Heart left ventricle (tissue), 16 donors: Measurements from ENCODE around the gene MEX3D. TPM values are rescaled to one million over a fixed set of nuclear protein-coding genes. Genes with fewer than 3 reads are reported as not detected.

Experiments used
- ATAC-seq, 4 donors: fragments of 200-7000 bp; cut with Tn5 transposase; one replicate each; pipeline ENCODE4 v1.9.1; 2020 to 2022; ENCODE audit warnings: moderate library complexity in 4 of 4, mild to moderate bottlenecking in 3 of 4, moderate number of reproducible peaks in 1 of 4
- DNase-seq, 5 donors: peaks; one replicate each; pipeline ENCODE4 v3.0.0-alpha.2; 2020
- H3K27ac ChIP-seq, 12 donors: fragments of 200-600 bp; sonication (generic) in 4 of 12; one replicate each; pipeline versions ENCODE4 v1.5.0 to v1.8.0; 2016 to 2022; ENCODE audit warnings: mild to moderate bottlenecking in 2 of 12
- H3K27me3 ChIP-seq, 9 donors: fragments of 200-600 bp; sonication (generic) in 2 of 9; one replicate each; pipeline versions ENCODE4 v1.5.1 to v1.8.0; 2016 to 2022; ENCODE audit warnings: mild to moderate bottlenecking in 3 of 9
- H3K36me3 ChIP-seq, 9 donors: fragments of 200-600 bp; sonication (generic) in 2 of 9; one replicate each; pipeline versions ENCODE4 v1.5.0 to v1.8.0; 2018 to 2022; ENCODE audit warnings: mild to moderate bottlenecking in 2 of 9
- H3K4me1 ChIP-seq, 12 donors: fragments of 200-600 bp; sonication (generic) in 4 of 12; one replicate each; pipeline versions ENCODE4 v1.5.0 to v1.8.0; 2016 to 2022; ENCODE audit warnings: mild to moderate bottlenecking in 3 of 12
- H3K4me3 ChIP-seq, 12 donors: fragments of 200-600 bp; sonication (generic) in 4 of 12; one replicate each; pipeline versions ENCODE4 v1.5.0 to v1.8.0; 2017 to 2022; ENCODE audit warnings: mild to moderate bottlenecking in 9 of 12, moderate library complexity in 4 of 12
- H3K9me3 ChIP-seq, 12 donors: fragments of 200-600 bp; sonication (generic) in 4 of 12; one replicate each; pipeline versions ENCODE4 v1.5.0 to v1.8.0; 2016 to 2022; ENCODE audit warnings: mild to moderate bottlenecking in 1 of 12
- CTCF ChIP-seq, 12 donors: fragments of 200-600 bp; sonication (generic) in 4 of 12; IDR thresholded peaks; one replicate each; pipeline versions ENCODE4 v1.5.0 to v1.8.0; 2018 to 2022; ENCODE audit warnings: antibody characterized with exemption in 12 of 12, mild to moderate bottlenecking in 5 of 12
- POLR2A ChIP-seq, 2 donors: fragments of 450-650 bp; IDR thresholded peaks; one replicate each; pipeline ENCODE4 v1.6.1; 2017; ENCODE audit warnings: antibody characterized with exemption in 2 of 2, mild to moderate bottlenecking in 2 of 2, moderate library complexity in 2 of 2
- WGBS, 4 donors: extraction: QIAGEN DNeasy Blood & Tissue Kit in 2 of 4; methylation state at CpG; one replicate each; pipeline versions ENCODE4 v1.1.5 to v1.1.7; 2013 to 2018; 5-methylcytosine and 5-hydroxymethylcytosine counted together
- intact Hi-C, 10 donors: fragments of 100-400 bp; cut with DNase I; formaldehyde crosslinking; loops; one replicate each; pipeline versions ENCODE4 v1.11.1 to v1.14.2; 2022
- polyA plus RNA-seq, 2 donors: library from polyadenylated mRNA; stranded (reverse); fragments of 200-250 nt; gene quantifications; one replicate each; pipeline ENCODE4 v1.2.3, GENCODE V29; 2013
- total RNA-seq, 9 donors: library from RNA; depleted of rRNA in 2 of 9; stranded (reverse); fragments of >200 nt in 2 of 9; fragmentation: NEBNext Ultra II Directional in 3 of 9; extraction: Animal tissue kit (Norgen Biotek cat#: 25700) in 3 of 9; gene quantifications; one replicate each; pipeline versions ENCODE4 v1.1.0 to v1.2.4, GENCODE V29; 2016 to 2023
- donor health status: ischemic (EF 13 %, LVEDD 7.1; RV severe dilation, severe dysfunction).
- donor health status: healthy with polysubstance abuse.
- donor health status: DM: no; HTN: yes; CAD: no.
- donor health status: DM: no; HTN: no; CAD: no.
- donor health status: ischemic (EF 25% LVEDD 6.9; RV normal size, moderate dysfunction).
- donor health status: ischemic (EF 25% LVEDD 5.7; RV mildly dilated, moderate dysfunction).
- donor health status: healthy.
- donor health status: DM: yes; HTN: yes; CAD: no.
- donor health status: ischemic (EF 35%, LVEDD 5.7; RV mildly dilated, moderate dysfunction).
- donor health status: nonischemic (EF 11% LVEDD 7.7; RV severe dilation, severe dysfunction).
- donor health status: DM: yes; HTN: yes; CAD: no.
- donor health status: PGD.
- donor health status: ischemic (EF 29% LVEDD 5.4; RV normal size, mild dysfunction).
- donor health status: nonischemic (EF 23%, LVEDD 6.1; RV moderate dilation, normal function).

The MEX3D gene
- total and polyA plus RNA-seq, 11 donors, result 1.9 to 18.6 (median 8.0) TPM

GRCh38 chr19:1561236-1561842 lies 6.8 kb downstream of the MEX3D start:
- peaks cover 0 to 5% (median 0%) of the 10 kb centered on the region in 9 donors for H3K36me3 ChIP-seq
- ATAC-seq (no peak), DNase-seq (no peak)
- TF ChIP-seq CTCF (IDR thresholded peaks at IDR 0.05) (no peak), POLR2A (IDR thresholded peaks at IDR 0.05) (no peak)
- H3K27me3 ChIP-seq, result no peaks in the 10 kb centered on the region
- H3K4me3 ChIP-seq, result no peak overlapping the region
- H3K27ac ChIP-seq, result no peak overlapping the region
- intact Hi-C loops, result no loop called here
- H3K9me3 ChIP-seq, result no peaks in the 10 kb centered on the region
- 80 to 91% (median 87%) methylated on average over 17 of the region's 17 CpGs for WGBS, 4 donors
- H3K4me1 ChIP-seq, result peaks cover 0 to 22% (median 4%) of the 10 kb centered on the region in 12 donors

GRCh38 chr19:1560286-1560882 lies 7.7 kb downstream of the MEX3D start:
- no peaks in the 10 kb centered on the region for H3K27me3 ChIP-seq
- H3K9me3 ChIP-seq, result no peaks in the 10 kb centered on the region
- H3K27ac ChIP-seq, result no peak overlapping the region
- no peak for TF ChIP-seq CTCF (IDR thresholded peaks at IDR 0.05)
- TF ChIP-seq POLR2A (IDR thresholded peaks at IDR 0.05), result no peak
- ATAC-seq (no peak), DNase-seq (no peak)
- WGBS, 4 donors, result 63 to 71% (median 66%) methylated on average over 24 to 25 of the region's 25 CpGs
- intact Hi-C loops, result no loop called here
- H3K4me1 ChIP-seq, result peaks cover 0 to 13% (median 0%) of the 10 kb centered on the region in 12 donors
- H3K4me3 ChIP-seq, result no peak overlapping the region
- peaks cover 0 to 13% (median 0%) of the 10 kb centered on the region in 9 donors for H3K36me3 ChIP-seq

- no peak overlapping the region for H3K27ac ChIP-seq
- H3K4me1 ChIP-seq, result peaks cover 0 to 13% (median 0%) of the 10 kb centered on the region in 12 donors
- H3K9me3 ChIP-seq, result no peaks in the 10 kb centered on the region
- intact Hi-C loops, result loop anchor here in 1 of 10 donors (10.0 kb wide), 1 partner anchor 266 kb away; no protein-coding TSS in a partner anchor
- H3K36me3 ChIP-seq, result peaks cover 0 to 17% (median 0%) of the 10 kb centered on the region in 9 donors
- DNase-seq, result no peak
- H3K27me3 ChIP-seq, result no peaks in the 10 kb centered on the region
- no peak for ATAC-seq
- WGBS, 4 donors, result 86 to 92% (median 87%) methylated on average over 10 to 12 of the region's 12 CpGs
- H3K4me3 ChIP-seq, result no peak overlapping the region
- no peak for TF ChIP-seq POLR2A (IDR thresholded peaks at IDR 0.05)
- TF ChIP-seq CTCF (IDR thresholded peaks at IDR 0.05), result no peak
These were observed 9.6 kb downstream of the MEX3D start for GRCh38 chr19:1558552-1558951.

GRCh38 chr19:1556390-1557070 lies 11.6 kb downstream of the MEX3D start:
- intact Hi-C loops, result loop anchor here in 1 of 10 donors (10.0 kb wide), 1 partner anchor 268 kb away; no protein-coding TSS in a partner anchor
- 96 to 97% (median 96%) methylated on average over 64 to 66 of the region's 66 CpGs for WGBS, 4 donors
- DNase-seq (no peak), ATAC-seq (no peak)
- Histone ChIP-seq H3K4me1 (peaks cover 0 to 13% (median 0%) of the 10 kb centered on the region in 12 donors), H3K4me3 (no peak overlapping the region), H3K9me3 (no peaks in the 10 kb centered on the region), H3K27ac (no peak overlapping the region), H3K27me3 (no peaks in the 10 kb centered on the region), H3K36me3 (peaks cover 0 to 17% (median 0%) of the 10 kb centered on the region in 9 donors)
- TF ChIP-seq POLR2A (IDR thresholded peaks at IDR 0.05), result no peak
- no peak for TF ChIP-seq CTCF (IDR thresholded peaks at IDR 0.05)
